Measurements from ENCODE around the gene ACOT12.
"Not testable (repeated sequence)": the region's sequence is repeated elsewhere in the genome, so short reads cannot be mapped to it uniquely, and the experiment has no call there.

Gene ACOT12

GRCh38 chr5:81336556-81336955 lies 57.4 kb downstream of the ACOT12 start:
- DNase-seq = no peak

- DNase-seq = no peak
Observed at GRCh38 chr5:81335946-81336345, 58.0 kb downstream of the ACOT12 start.

- DNase-seq = no peak
Observed at GRCh38 chr5:81334304-81335061, 59.5 kb downstream of the ACOT12 start.

- no peak for DNase-seq
Observed at GRCh38 chr5:81326554-81326953, 67.4 kb downstream of the ACOT12 start.

GRCh38 chr5:81317536-81317935 lies 76.4 kb downstream of the ACOT12 start:
- DNase-seq = no peak

- no peak for DNase-seq
Observed at GRCh38 chr5:81316571-81316970, 77.4 kb downstream of the ACOT12 start.

- DNase-seq = no peak
Observed at GRCh38 chr5:81315830-81316229, 78.1 kb downstream of the ACOT12 start.

GRCh38 chr5:81315336-81315735 lies 78.6 kb downstream of the ACOT12 start:
- no peak for DNase-seq

GRCh38 chr5:81314581-81314980 lies 79.4 kb downstream of the ACOT12 start:
- DNase-seq = no peak

- no peak for DNase-seq
Observed at GRCh38 chr5:81313686-81314085, 80.2 kb downstream of the ACOT12 start.

GRCh38 chr5:81313278-81313677 lies 80.7 kb downstream of the ACOT12 start:
- DNase-seq = no peak

GRCh38 chr5:81310402-81311063 lies 83.4 kb downstream of the ACOT12 start:
- no peak for DNase-seq

GRCh38 chr5:81308836-81309235 lies 85.1 kb downstream of the ACOT12 start:
- DNase-seq = no peak

GRCh38 chr5:81305785-81306184 lies 88.1 kb downstream of the ACOT12 start:
- DNase-seq = no peak

GRCh38 chr5:81303563-81303962 lies 90.4 kb downstream of the ACOT12 start:
- DNase-seq = no peak

GRCh38 chr5:81302596-81302995 lies 91.3 kb downstream of the ACOT12 start:
- DNase-seq = no peak

GRCh38 chr5:81301271-81302015 lies 92.5 kb downstream of the ACOT12 start, which contains the start of gene ZCCHC9:
ZCCHC9 (plus strand) TSS chr5:81301587; CDS start chr5:81304758, 3,171 bp downstream.
- DNase-seq = peak; percentile 81 to 94

GRCh38 chr5:81300921-81301270 lies 93.0 kb downstream of the ACOT12 start:
- DNase-seq = no peak

- no peak for DNase-seq
Observed at GRCh38 chr5:81297531-81297930, 96.4 kb downstream of the ACOT12 start.

- DNase-seq = not testable (repeated sequence)
Observed at GRCh38 chr5:81294021-81294420, 99.9 kb downstream of the ACOT12 start.

GRCh38 chr5:81292130-81292529 lies 101.8 kb downstream of the ACOT12 start:
- DNase-seq = no peak

- no peak for DNase-seq
Observed at GRCh38 chr5:81290146-81290545, 103.8 kb downstream of the ACOT12 start.

GRCh38 chr5:81288021-81288433 lies 105.9 kb downstream of the ACOT12 start:
- DNase-seq = no peak
